A673 (cell line): ENCODE measurements around the gene ZBTB8B. TPM values are rescaled to one million over a fixed set of nuclear protein-coding genes. Genes with fewer than 3 reads are reported as not detected.
"Not testable (repeated sequence)": the region's sequence is repeated elsewhere in the genome, so short reads cannot be mapped to it uniquely, and the experiment has no call there.

Source experiments
- BruUV-seq: library from RNA; stranded (reverse); fragments of 400-500 nt; replicated peaks from 2 replicates; lab custom pipeline; 2021; lab: Mats Ljungman, UMichigan
- CTCF ChIA-PET: fragments of 300-600 bp; sonication (Branson Sonifier 250); formaldehyde crosslinking; loops from one replicate; lab custom pipeline; 2022; ENCODE audit warnings: antibody characterized with exemption; lab: Charles Lee
- POLR2A ChIA-PET: fragments of 300-600 bp; sonication (Branson Sonifier 250); formaldehyde crosslinking; loops from one replicate; lab custom pipeline; 2022; ENCODE audit warnings: antibody characterized with exemption; ENCODE audit not compliant: low non-redundant PET; lab: Charles Lee
- DNase-seq: peaks from one replicate; pipeline ENCODE4 v3.0.0-alpha.2; 2015; ENCODE audit warnings: low spot score
- H3K27ac ChIP-seq: fragments of 200-600 bp; sonication (generic); 2 replicates; pipeline ENCODE4 v1.5.1; 2016; ENCODE audit warnings: mixed run types, low read depth, mild to moderate bottlenecking, mixed read lengths, antibody characterized with exemption, low read length; ENCODE audit not compliant: poor library complexity, severe bottlenecking
- H3K27me3 ChIP-seq: fragments of 200-600 bp; sonication (generic); replicated peaks from 2 replicates; pipeline ENCODE4 v1.6.1; 2017; ENCODE audit warnings: mixed run types, low read depth, mild to moderate bottlenecking, mixed read lengths, antibody characterized with exemption, low read length; ENCODE audit not compliant: insufficient read depth, poor library complexity
- H3K36me3 ChIP-seq: fragments of 200-600 bp; sonication (generic); 2 replicates; pipeline ENCODE4 v1.6.1; 2016; ENCODE audit warnings: mixed run types, mild to moderate bottlenecking, mixed read lengths, antibody characterized with exemption, low read length; ENCODE audit not compliant: insufficient read depth, poor library complexity, severe bottlenecking
- H3K4me1 ChIP-seq: fragments of 200-600 bp; sonication (generic); 2 replicates; pipeline ENCODE4 v1.6.1; 2017; ENCODE audit warnings: mixed run types, mild to moderate bottlenecking, mixed read lengths, antibody characterized with exemption, low read length; ENCODE audit not compliant: insufficient read depth, poor library complexity, severe bottlenecking
- H3K4me3 ChIP-seq: fragments of 200-600 bp; sonication (generic); 2 replicates; pipeline ENCODE4 v1.5.1; 2016; ENCODE audit warnings: low read depth, mixed run types, mild to moderate bottlenecking, mixed read lengths, low read length; ENCODE audit not compliant: poor library complexity, severe bottlenecking
- H3K9me3 ChIP-seq: fragments of 200-600 bp; sonication (generic); 2 replicates; pipeline ENCODE4 v1.6.1; 2016; ENCODE audit warnings: mixed run types, low read depth, mild to moderate bottlenecking, mixed read lengths, antibody characterized with exemption, low read length; ENCODE audit not compliant: poor library complexity, severe bottlenecking
- EZH2 ChIP-seq: fragments of 200-600 bp; sonication (generic); IDR thresholded peaks from 2 replicates; pipeline ENCODE4 v1.6.1; 2017; ENCODE audit warnings: borderline replicate concordance, low read depth, mild to moderate bottlenecking, mixed read lengths, antibody characterized with exemption, low read length; ENCODE audit not compliant: poor library complexity, severe bottlenecking
- intact Hi-C: fragments of 100-400 bp; cut with micrococcal nuclease; formaldehyde crosslinking; loops from one replicate; pipeline ENCODE4 v1.10.0; 2022; ENCODE audit not compliant: unreplicated experiment
- total RNA-seq: library from RNA; stranded (reverse); gene quantifications from 2 replicates; pipeline ENCODE4 v1.2.3, GENCODE V29; 2021
- TF ChIP-seq, protein P1 (sequence below): fragments of 300-800, 200-600 bp; sonication (generic); conservative IDR thresholded peaks from 2 replicates; pipeline ENCODE4 v1.5.1; 2017; ENCODE audit warnings: low read depth, mild to moderate bottlenecking, antibody characterized with exemption, low read length, moderate library complexity, mixed read lengths

ZBTB8B gene
- total RNA-seq, 1 experiment from 2014 or later, result 0.06 TPM

DNA sequence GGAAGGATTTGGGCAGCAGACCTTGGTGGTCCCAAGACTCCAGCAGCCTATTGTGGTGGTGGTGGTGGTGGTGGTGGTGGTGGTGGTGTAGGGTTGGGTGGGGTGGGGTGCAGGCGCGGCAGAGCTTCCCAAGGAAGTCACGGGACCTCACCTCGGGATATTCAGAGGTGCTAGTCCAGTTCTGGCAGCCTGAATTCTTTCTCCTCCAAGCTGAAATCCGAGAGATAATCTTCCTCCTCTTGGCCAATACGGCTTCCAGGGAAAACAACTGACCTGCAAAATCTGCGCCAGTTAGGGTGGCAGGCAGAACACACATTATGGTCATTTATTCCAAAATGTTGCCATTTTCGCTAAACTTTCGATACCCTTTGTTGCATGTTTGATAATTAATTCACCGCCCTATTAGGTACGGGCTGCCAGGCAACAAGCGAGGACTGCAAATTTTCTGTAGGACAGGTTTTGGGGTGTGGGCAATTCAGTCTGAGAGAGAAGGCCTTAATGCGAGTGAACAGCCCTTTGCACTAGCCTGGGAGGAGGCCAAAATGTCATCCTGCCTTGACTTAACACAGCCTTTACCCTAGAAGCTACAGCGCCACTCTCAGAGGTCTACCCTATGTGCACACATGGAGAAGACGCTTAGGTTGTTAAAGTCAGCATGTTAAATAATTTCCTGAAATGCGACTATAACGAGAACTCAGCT lies 37.5 kb upstream of the ZBTB8B start:
- H3K9me3 ChIP-seq, result no peaks in the 10 kb centered on the region
- no TSS peak for BruUV-seq
- intact Hi-C loops, result no loop called here
- ChIA-PET POLR2A (no interaction called here), CTCF (interaction anchor here (0.6 kb wide), 1 partner anchor 93 kb away, joined by 9 read pairs; no protein-coding TSS in a partner anchor)
- peak overlapping the region; percentile 32 for H3K4me3 ChIP-seq
- no peak for DNase-seq
- TF ChIP-seq EZH2, result no peak
- TF ChIP-seq, protein P1, sequence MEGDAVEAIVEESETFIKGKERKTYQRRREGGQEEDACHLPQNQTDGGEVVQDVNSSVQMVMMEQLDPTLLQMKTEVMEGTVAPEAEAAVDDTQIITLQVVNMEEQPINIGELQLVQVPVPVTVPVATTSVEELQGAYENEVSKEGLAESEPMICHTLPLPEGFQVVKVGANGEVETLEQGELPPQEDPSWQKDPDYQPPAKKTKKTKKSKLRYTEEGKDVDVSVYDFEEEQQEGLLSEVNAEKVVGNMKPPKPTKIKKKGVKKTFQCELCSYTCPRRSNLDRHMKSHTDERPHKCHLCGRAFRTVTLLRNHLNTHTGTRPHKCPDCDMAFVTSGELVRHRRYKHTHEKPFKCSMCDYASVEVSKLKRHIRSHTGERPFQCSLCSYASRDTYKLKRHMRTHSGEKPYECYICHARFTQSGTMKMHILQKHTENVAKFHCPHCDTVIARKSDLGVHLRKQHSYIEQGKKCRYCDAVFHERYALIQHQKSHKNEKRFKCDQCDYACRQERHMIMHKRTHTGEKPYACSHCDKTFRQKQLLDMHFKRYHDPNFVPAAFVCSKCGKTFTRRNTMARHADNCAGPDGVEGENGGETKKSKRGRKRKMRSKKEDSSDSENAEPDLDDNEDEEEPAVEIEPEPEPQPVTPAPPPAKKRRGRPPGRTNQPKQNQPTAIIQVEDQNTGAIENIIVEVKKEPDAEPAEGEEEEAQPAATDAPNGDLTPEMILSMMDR, result no peak
- H3K27me3 ChIP-seq, result peaks cover 5% of the 10 kb centered on the region
- peaks cover 4% of the 10 kb centered on the region for H3K4me1 ChIP-seq
- no peaks in the 10 kb centered on the region for H3K36me3 ChIP-seq
- no peak overlapping the region for H3K27ac ChIP-seq

DNA sequence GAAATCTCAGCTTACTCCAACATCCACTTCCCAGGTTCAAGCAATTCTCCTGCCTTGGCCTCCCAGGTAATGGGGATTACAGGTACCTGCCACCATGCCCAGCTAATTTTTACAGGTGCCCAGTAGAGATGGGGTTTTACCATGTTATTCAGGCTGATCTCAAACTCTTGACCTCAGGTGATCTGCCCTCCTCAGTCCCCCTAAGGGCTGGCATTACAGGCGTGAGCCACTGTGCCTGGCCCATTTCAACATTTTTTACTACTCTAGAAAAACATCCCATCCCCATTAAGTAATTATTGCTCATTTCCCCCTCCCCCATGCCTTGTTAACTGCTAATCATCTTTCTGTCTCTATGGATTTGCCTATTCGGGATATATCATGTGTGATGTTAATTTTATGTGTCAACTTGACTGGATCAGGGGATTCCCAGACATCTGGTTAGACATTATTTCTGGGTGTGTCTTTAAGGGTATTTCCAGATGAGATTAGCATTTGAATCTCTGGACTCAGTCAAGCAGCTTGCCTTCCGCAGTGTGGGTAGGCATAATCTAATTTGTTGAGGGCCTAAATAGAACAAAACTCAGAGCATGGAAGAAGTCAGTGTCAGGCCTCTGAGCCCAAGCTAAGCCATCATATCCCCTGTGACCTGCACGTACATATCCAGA lies 33.0 kb upstream of the ZBTB8B start:
- no TSS peak for BruUV-seq
- CTCF ChIA-PET, result no interaction called here
- TF ChIP-seq EZH2, result no peak
- TF ChIP-seq, protein P1, result no peak
- H3K27me3 ChIP-seq, result peaks cover 5% of the 10 kb centered on the region
- H3K36me3 ChIP-seq, result no peaks in the 10 kb centered on the region
- H3K27ac ChIP-seq, result no peak overlapping the region
- POLR2A ChIA-PET, result no interaction called here
- DNase-seq, result no peak
- H3K4me3 ChIP-seq, result no peak overlapping the region
- no peaks in the 10 kb centered on the region for H3K4me1 ChIP-seq
- intact Hi-C loops, result no loop called here
- no peaks in the 10 kb centered on the region for H3K9me3 ChIP-seq

DNA sequence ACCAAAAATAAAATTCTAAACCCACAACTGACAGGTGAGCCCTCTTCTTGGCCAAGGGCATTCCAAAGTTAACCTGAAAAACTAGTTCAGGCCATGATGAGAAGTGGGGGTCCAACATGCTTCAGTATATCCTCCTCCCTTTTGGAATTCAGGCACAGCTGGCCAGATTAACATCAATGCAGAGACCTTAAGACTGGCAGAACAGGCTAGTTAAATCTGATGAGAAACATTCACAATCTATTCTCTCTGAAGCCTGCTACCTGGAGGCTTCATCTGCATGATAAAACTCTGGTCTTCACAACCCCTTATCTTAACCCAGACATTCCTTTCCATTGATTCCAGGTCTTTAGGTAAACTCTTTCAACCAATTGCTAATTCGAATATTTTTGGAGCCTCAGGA lies 26.7 kb upstream of the ZBTB8B start:
- Histone ChIP-seq H3K36me3 (no peaks in the 10 kb centered on the region), H3K4me3 (no peak overlapping the region), H3K4me1 (no peaks in the 10 kb centered on the region), H3K27me3 (no peaks in the 10 kb centered on the region), H3K27ac (no peak overlapping the region), H3K9me3 (no peaks in the 10 kb centered on the region)
- intact Hi-C loops, result no loop called here
- ChIA-PET POLR2A (no interaction called here), CTCF (no interaction called here)
- no TSS peak for BruUV-seq
- no peak for DNase-seq
- no peak for TF ChIP-seq EZH2
- TF ChIP-seq, protein P1, result no peak

DNA sequence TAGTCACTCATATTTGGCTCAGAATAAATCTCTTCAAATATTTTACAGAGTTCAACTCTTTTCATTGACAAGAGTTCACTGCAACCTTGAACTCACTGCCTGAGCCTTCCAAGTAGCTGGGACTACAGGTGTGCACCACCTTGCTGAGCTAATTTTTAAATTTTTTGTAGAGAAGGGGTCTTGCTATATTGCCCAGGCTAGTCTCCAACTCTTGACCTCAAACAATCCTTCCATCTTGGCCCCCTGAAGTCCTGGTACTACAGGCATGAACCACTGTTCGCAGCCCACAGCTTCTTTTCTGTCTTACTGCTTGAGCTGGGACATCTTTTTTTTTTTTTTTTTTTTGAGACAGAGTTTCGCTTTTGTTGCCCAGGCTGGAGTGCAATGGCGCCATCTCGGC lies 26.1 kb upstream of the ZBTB8B start:
- H3K27ac ChIP-seq, H3K9me3 ChIP-seq, DNase-seq, CTCF ChIA-PET, H3K4me3 ChIP-seq, H3K36me3 ChIP-seq, BruUV-seq, POLR2A ChIA-PET, H3K4me1 ChIP-seq, H3K27me3 ChIP-seq, intact Hi-C loops: not testable (repeated sequence)

DNA sequence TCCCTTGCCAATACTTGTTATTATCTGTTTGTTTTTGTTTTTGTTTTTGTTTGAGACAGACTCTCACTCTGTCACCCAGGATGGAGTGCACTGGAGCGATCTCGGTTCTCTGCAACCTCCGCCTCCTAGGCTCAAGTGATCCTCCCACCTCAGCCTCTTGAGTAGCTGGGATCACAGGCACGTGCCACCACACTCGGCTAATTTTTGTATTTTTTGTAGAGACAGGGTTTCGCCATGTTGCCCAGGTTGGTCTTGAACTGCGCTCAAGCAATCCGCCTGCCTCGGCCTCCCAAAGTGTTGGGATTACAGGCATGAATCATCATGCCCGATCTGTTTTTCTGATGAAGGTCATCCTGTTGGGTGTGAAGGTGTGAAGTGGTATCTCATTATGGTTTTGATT lies 23.4 kb upstream of the ZBTB8B start:
- DNase-seq, CTCF ChIA-PET, H3K27ac ChIP-seq, POLR2A ChIA-PET, H3K27me3 ChIP-seq, BruUV-seq, H3K4me1 ChIP-seq, H3K36me3 ChIP-seq, H3K9me3 ChIP-seq, H3K4me3 ChIP-seq: not testable (repeated sequence)
- intact Hi-C loops, result loop anchor here (10.0 kb wide), 1 partner anchor 643 kb away; the partner anchor contains the start of gene AZIN2
